HG03342 (cell line): Measurements from ENCODE around the gene PGLYRP1.

Experiments
- ATAC-seq: cut with Tn5 transposase; IDR thresholded peaks from one replicate; pipeline ENCODE4 v1.9.1; 2021; ENCODE audit warnings: mild to moderate bottlenecking, moderate library complexity; ENCODE audit not compliant: unreplicated experiment

Gene PGLYRP1

DNA sequence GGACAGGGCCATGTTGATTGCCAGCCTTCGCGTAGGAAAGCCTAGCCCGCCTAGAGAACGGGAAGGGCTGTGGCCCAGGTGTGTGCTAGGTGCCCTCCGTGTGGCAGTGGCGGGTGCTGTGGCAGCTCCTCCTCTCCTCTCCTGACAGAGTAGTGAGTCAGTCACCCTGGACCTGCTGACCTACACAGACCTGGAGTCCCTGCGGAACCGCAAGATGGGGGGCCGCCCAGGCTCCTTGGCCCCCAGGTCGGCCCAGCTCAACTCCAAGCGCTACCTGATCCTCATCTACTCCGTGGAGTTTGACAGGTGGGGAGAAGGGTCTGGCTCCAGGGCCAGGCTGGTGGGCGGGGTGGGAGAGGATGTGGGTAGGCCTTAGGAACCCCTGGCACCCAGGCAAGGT is 16.4 kb downstream of the PGLYRP1 start:
- ATAC-seq: no peak

DNA sequence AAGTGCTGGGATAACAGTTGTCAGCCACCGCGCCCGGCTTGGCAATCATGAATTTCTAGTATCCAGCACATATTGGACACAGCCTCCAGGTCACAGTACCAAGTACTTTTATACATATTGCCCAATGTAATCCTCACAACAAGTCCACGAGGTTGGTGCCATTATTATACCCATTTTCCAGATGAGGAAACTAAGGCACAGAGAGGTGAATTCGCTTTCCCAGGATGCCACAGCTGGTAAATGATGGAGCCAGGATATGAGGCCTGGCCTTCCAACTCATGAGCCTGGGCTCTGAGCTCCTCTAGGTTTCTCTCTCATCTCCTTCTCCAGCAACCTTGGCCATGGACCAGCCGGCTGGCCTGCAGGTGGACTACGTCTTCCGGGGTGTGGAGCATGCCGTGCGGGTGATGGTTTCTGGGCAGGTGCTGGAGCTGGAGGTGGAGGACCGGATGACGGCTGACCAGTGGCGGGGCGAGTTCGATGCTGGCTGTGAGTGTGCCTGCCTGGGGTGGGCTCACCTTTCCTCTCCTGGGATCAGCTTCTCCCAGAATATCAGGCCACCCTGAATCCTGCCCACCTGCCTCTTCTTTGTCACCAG is 20.1 kb downstream of the PGLYRP1 start:
- ATAC-seq: no peak

DNA sequence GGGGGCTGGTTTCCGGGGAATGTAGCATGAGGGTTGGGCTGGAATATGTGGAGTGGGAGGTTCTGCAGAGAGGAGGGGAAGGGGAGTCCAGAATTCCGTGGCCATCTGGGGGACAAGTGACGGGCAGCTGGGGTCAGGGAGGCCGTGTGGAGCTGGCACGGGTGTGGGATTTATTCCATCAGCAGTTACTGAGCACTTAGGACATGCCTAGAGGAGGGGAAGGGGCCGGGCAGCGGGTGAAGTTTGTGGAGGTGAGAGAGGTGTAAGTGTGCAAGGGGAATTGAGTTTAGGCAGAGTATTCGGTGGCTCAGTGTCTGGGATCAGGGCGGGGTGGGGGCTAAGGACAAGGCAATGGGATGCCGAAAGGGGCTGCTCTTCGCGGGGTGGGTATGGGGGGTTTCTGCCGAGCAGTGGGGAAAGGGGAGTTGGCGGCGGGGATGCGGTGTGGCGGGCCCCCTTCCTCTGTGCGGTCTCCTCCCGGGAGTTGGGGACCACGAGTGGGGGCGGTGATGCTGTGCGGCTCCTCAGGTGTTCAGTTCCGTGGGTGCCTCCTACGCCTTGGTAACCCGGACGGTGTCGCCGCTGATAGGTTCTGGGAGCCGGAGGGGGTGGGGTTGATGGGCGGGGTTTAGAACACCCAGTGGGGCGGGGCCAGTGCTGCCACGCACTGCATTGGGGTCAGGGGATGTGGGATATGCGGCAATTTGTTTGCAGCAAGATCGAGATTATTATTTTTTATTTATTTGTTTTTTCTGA is 22.2 kb downstream of the PGLYRP1 start:
- ATAC-seq: no peak

DNA sequence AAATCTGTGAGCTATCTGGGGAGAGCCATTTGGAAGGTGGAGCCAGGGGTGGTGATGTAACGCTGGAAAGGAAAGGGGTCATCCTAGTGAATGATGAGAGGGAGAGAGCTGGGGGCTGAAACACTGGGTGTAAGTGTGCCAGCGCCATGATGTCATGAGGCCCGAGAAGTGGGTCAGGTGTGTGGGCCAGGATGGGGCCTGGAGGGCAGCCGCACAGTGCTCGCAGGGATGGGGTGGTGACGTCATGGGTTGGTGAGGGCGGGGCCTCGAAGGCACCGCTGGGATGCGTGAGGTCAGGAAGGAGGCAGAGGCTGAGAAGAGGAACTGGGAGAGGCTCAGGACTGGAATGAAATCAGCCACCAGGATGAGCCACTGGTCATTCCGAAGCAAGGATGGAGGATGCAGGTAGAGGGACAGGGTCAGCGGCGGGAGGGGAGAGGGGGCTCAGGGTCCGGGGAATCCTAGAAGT is 23.2 kb downstream of the PGLYRP1 start:
- no peak for ATAC-seq

DNA sequence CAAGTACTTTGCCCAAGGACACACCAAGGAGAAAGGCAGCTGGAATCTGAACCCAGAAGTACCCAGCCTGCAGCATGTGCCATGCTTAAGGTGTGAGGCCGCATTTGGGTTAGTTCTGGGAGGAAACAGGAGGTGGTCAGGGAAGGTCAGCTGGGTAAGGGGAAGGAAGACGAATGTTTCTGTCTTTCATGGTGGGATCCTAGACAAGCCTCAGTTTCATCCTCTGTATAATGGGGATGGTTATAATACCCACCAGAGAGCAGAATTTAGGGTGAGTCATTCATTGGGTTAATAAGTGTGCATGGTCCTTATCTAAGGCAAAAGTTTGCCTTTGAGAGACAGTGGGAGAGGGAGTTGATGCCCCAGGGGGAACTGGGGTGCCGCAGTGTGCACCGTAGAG is 24.0 kb downstream of the PGLYRP1 start:
- no peak for ATAC-seq

DNA sequence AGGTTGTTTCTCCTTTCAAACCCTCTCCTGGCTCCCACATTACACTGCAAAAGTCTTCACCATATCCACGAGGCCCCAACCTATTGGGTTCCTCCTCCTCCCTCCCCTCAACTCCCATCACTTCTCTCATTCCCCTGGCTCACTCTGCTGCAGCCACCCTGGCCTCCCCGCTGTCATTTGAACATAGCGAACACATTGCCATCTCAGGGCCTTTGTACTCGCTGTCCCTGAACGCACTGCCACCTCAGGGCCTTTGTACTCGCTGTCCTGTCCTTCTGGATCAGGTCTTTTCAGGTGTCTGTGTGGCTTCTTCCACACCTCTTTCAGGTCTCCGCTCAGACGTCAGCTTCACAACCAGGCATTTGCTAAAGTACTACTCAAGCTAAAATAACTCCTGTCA is 25.9 kb downstream of the PGLYRP1 start:
- ATAC-seq: no peak

DNA sequence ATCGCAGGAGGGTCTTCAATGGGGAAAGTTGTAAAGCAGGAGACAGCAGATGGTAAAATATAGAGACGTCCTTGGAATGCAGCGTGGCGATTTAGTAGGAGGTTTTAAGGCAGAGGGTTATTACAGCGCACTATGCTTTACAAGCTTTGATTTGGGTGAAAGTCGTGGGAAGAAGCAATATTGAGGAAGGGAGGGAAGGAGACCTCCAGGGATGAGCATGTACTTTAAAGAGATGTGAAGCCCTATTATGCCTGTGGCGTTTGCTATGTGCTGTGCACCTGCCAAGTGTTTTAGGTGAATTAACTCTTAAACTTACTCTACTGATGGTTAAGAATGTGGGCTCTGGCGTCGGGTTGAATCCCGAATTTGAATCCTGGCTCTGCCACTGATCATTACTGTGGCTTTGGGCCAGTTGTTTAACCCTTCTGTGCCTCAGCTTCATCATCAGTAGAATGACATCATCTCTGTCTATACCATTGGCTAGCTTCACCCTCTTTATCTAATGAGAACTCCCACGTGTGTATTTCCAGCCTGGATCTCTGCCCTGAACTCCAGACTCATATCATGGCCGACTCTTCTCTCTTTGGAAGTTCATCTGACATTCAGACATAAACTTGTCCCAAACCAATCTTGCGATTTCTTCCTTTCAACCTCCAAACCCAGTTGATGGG is 27.0 kb downstream of the PGLYRP1 start:
- ATAC-seq: no peak

DNA sequence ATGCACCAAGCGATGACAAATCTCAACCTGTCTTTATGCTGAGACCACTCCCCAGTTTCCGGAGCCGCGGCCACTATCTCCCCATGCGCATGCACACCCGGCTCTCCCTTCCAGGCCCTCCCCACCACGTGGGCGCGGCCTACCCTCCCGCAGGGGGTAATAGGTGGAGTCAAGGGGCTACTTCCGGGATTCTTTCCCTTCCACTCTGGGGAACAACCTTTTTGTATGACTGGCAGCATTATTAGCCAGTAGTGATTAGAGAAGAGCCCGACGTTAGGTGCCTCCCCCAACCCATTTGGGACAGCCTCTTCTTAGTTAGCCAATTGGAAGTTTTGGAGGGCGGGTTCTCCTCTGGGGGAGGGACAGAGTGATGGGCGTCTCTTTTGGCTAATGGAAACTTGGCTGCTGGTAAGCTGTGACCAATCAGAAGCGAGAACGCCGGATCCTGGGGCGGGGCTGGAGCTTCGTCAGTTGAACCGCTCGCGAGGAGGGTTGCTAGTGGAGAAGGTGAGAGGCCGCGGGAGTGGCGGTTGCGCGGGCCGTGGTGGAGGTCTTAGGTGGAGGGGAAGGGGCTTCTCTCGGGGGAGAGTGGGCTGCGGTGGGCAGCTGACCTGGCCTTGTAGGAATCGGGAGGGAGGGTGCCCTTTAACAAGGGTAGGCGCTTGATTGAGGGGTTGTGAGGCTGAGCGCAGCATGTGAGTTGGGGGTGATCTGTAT is 27.7 kb downstream of the PGLYRP1 start, which contains the start of gene CCDC61:
Gene CCDC61, plus strand, starts transcription at position 470 of the 717 bp plus-strand sequence. CDS start 7,552 bp downstream, outside the sequence.
- ATAC-seq: peak; percentile 97

DNA sequence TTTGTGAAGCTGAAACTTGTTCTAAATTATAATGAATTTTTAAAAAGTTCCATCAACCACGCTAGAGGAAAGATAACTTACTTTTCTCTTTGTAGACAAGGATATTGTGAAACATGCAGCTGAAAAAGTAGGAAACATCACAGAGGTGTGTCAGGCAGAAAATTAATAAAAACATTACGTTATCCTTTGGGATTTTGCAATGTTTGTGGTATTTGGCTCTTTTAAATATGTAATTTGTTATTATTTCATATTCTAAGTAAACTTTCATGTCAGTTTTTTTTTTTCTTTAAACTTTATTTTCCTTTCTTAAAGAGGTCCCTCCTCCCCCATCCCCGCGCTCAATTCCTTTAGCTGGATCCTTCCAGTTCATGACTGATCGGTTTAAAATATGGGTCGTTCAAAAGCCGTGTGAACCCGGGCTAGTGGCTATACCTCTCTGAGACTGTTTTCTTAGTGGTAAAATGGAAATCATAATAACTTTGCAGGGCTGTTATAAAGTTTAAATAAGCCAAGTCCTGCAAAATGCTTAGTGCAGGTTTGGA is 28.3 kb downstream of the PGLYRP1 start:
- peak; percentile 2 for ATAC-seq

DNA sequence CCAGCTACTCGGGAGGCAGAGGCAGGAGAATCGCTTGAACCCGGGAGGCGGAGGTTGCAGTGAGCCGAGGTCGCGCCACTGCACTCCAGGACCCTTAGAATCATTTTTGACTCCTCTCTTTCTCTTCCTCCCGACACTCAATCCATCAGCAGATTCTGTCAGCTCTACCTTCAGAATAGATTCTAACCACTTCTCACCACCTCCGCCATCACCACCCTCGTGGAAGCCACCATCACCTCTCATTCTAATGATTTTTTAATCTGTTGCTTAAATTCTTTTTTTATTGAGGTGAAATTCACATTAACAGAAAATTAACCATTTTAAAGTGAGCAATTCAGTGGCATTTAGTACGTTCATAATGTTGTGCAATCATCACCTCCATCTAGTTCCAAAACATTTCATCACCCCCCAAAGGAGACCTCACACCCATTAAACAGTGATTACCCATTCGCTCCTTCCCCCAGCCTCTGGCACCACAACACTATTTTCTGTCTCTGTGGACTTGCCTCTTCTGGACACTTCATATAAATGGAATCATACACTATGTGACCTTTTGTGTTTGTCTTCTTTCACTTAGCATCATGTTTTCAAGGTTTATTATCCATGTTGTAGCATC is 32.6 kb downstream of the PGLYRP1 start:
- ATAC-seq: no peak

DNA sequence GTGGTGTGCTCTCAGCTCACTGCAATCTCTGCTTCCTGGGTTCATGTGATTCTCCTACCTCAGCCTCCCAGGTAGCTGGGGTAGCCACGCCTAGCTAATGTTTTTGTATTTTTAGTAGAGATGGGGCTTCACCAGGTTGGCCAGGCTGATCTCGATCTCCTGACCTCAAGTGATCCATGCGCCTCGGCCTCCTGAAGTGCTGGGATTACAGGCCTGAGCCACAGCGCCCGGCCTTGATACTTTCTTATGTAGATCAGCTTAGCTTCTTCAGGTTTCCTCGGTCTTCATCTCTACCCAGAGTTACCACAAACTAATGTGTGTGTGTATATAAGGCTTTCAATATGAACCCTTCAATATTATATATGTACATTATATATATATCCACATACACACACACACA is 37.5 kb downstream of the PGLYRP1 start:
- no peak for ATAC-seq

DNA sequence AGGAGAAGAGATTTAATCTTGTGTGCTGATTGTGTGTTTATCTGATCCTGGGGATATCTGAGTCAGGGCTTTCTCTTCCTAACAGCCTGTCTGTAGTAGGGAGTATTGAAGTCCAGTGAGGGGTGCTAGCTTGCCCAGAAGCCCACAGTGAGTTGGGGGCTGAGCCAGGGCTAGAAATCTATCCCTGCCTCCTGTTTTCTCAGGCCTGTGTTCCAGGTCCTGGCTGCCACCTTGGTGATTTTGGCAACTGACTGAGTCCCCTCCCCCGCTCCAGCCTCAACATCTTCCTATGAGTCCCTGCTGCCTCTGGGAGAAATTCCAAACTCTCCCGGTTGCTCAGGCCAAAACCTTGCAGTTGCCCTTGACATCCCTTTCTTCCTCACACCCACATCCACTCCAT is 41.5 kb downstream of the PGLYRP1 start:
- no peak for ATAC-seq

DNA sequence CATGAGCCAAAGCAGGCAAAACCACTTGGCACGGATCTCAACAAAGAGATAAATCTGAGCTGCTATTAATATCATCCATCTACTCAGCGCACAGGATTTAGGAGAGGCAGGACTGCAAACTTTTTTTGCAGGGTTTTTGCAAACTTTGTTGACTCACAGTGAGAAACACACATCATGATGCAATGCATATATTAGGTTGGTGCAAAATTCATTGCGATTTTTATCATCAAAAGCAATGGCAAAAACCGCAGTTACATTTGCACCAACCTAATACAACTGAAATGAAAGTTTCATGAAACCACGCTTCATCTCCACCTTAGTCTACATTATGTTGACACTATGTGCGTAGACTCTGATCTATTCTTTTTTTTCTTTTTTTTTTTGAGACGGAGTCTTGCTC is 44.7 kb downstream of the PGLYRP1 start:
- no peak for ATAC-seq

DNA sequence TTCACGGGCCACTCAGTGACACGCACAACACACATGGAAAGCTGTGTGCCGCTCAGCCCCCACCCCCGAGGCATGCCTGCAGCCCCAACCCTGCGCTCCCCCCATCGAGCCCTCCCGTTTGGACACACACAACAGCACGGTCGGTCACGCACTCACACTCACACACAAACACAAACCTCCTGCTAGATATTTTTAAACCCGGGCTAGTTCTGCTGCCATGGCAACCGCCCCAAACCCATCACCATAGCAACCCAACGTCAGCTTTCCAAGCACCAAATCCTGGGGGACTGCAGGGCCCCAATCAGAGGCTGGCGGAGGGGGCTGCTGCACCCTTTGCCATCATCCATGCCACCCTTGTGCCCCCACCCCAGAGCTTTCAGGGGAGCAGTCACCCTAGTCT is 46.7 kb downstream of the PGLYRP1 start:
- ATAC-seq: no peak

DNA sequence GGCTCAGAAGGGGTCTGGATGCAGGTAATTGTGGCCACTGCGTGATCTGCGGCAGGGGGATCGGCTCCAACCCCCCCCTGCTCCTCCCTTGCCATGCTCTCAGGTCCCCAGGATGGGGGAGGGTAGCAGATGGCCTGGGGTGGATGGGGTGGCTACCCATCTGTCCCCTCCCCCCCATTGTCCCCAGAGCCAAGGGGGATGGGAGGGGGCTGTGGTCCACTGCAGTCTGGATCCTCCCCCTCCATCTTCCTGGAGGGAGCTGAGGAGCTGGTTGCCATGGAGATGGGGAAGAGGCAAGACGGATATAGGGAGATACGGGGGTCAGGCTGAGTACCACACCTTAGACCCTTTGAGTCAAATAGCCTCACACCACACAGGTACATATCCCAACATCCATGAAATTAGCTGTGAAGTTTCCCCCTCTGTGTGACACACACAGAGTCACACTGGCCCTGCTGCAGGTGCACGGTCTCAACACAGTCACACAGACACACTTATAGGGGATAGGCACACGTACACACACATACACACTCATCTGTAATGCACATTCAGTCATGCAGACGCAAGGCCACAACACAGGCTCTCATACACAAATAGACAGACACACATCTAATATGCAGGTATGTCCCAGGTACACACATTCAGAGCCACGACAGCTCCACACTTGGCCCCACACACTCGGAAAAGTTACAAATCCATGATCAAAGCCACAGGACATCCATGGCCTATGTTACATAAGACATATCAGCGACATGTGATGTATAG is 47.4 kb downstream of the PGLYRP1 start:
- ATAC-seq: no peak

DNA sequence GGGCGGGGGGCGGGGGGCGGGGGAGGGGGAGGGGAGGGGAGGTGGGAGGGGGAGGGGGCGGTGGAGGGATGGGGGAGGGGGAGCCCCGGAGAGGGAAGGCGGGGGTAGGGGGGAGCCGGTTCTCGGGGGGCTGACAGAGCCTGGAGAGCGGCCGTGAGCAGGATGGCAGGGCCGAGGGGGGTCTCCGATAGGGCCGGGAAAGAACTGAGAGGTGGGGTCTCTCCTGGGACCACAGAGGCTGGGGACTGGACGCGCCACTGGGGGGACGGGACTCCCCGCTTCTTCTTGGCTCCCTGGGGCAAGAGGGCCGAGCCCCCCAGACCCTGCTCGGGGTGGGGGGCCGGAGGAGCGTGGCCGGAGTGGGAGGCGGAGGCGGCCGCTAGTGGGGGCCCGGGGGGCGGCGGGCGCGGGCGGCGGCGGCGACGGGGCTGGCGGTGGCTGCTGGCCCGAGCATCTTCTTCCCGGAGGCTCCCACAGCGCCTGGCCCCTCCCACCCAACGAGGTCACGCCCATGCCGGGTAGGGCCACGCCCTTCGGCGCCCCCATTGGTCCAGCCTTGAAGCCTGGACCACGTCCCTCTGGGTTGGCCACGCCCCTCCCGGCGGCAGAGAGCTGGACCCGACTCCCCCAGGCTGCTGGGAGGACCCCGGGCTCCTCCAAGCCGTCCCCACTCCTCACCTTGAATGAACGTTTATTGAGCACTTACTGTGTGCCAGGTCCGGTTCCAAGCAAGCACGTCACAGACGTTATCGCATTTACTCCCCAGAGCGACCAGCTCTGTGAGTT is 49.1 kb downstream of the PGLYRP1 start, which contains the start of gene NOVA2:
Gene NOVA2, minus strand, starts transcription at position 313 of the 786 bp plus-strand sequence. CDS start 514 bp downstream, outside the sequence.
- ATAC-seq: no peak

DNA sequence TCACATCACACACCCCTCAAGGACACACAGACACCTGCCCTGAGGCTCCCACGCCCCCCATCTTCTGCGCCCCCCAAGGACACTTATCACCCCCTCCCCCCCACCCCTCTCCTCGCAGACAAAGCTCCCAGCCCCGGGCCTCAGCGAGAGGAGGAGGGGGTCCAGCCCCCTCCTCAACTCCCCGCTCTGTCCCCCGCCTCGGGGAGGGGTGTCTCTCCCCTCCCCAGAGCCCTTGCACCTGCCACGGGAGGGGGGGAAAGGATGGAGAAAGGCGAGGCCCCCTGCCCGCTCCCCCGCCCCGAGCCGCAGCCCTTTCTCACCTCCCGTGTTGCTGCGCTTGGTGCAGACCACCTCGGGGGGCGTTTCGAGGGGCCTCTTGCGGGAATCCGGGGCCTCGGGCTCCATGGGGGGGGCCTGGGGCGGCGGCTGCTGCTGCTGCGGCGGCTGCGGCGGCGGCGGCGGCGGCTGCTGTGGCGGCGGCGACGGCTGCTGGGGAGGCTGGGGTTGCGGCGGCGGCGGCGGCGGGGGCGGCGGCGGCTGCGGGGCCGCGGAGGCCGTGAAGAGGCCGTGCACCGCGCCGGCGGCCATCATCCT is 49.8 kb downstream of the PGLYRP1 start:
- no peak for ATAC-seq

DNA sequence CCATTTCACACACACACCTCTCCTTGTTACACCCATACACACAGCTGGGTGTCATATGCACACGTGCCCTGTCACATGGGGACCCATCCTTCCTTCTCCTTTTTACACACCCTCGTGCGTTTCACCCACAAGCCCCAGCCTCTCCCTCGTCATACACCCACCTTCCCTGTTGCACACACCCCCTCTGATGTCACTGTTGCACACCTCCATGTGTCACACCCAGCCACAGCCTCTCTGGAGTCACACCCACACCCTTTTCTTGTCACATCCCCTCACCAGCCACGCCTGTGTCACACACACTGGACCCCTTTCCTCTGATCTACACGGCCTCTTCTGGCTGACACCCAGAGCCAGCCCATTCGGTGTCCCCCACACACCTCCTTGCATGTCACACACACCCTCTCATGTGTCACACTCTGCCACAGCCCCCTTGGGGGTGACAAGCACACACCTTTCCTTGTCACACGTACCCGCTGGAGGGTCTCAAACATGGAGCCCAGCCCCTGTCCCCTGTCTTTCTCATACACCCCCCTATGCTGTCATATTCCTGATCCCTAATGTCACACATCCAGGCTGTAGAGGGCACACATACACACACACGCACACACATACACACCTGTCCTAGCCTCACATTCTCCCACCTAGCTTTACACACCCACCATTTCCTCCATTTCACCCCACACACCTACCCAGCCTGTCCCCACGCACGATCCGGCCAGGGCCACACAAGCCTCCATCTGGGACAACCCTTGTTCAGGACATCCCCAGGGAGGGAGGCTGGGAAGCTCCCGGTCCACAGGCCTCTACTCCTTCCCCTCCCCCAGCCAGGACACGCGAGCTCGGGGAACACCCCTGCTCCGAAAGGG is 50.5 kb downstream of the PGLYRP1 start:
- no peak for ATAC-seq
